Sigmoid colon (tissue), 7 donors: ENCODE measurements around the gene MAGEL2. TPM values are rescaled to one million over a fixed set of nuclear protein-coding genes. Genes with fewer than 3 reads are reported as not detected.
A peak's percentile ranks its signal among the peaks of the same experiment; 100 is the strongest.

Source experiments
- DNase-seq: peaks from one replicate; pipeline ENCODE4 v3.0.0-alpha.2; 2019
- H3K27ac ChIP-seq, 4 donors: fragments of 200-600 bp; sonication (generic); one replicate each; pipeline ENCODE4 v1.5.1; 2016 to 2019; ENCODE audit warnings: mild to moderate bottlenecking in 1 of 4
- H3K27me3 ChIP-seq, 3 donors: fragments of 200-600 bp; sonication (generic); one replicate each; pipeline ENCODE4 v1.5.1; 2019; ENCODE audit warnings: mild to moderate bottlenecking in 1 of 3
- H3K36me3 ChIP-seq, 4 donors: fragments of 200-600 bp; sonication (generic); one replicate each; pipeline ENCODE4 v1.5.1; 2016 to 2019
- H3K4me1 ChIP-seq, 4 donors: fragments of 200-600 bp; sonication (generic); one replicate each; pipeline ENCODE4 v1.5.1; 2017 to 2019
- H3K4me3 ChIP-seq, 4 donors: fragments of 200-600 bp; sonication (generic); one replicate each; pipeline ENCODE4 v1.5.1; 2017 to 2019; ENCODE audit warnings: mild to moderate bottlenecking in 2 of 4, moderate library complexity in 1 of 4
- H3K9me3 ChIP-seq, 4 donors: fragments of 200-600 bp in 3 of 4; sonication (generic) in 3 of 4; one replicate each; pipeline versions ENCODE4 v1.5.1 to v1.6.1; 2013 to 2019
- CTCF ChIP-seq, 4 experiments: fragments of 450-650 bp in 3 of 4; fragments of 200-600 bp in 1 of 4; IDR thresholded peaks; one replicate each; pipeline ENCODE4 v1.5.1; 2016 to 2019; ENCODE audit warnings: antibody characterized with exemption in 4 of 4, mild to moderate bottlenecking in 3 of 4, moderate library complexity in 2 of 4
- EP300 ChIP-seq, 4 donors: sonication (generic); formaldehyde crosslinking; IDR thresholded peaks; one replicate each; pipeline ENCODE4 v1.6.1; 2017; ENCODE audit warnings: antibody characterized with exemption in 4 of 4
- POLR2A ChIP-seq, 2 donors: fragments of 450-650 bp; IDR thresholded peaks; one replicate each; pipeline ENCODE4 v1.6.1; 2016; ENCODE audit warnings: antibody characterized with exemption in 2 of 2, mild to moderate bottlenecking in 2 of 2, moderate library complexity in 2 of 2
- POLR2AphosphoS5 ChIP-seq, 4 donors: sonication (generic); formaldehyde crosslinking; IDR thresholded peaks; one replicate each; pipeline ENCODE4 v1.6.1; 2017; ENCODE audit warnings: antibody characterized with exemption in 4 of 4
- WGBS, 2 donors: extraction: QIAGEN DNeasy Blood & Tissue Kit; methylation state at CpG; one replicate each; pipeline ENCODE4 v1.1.7; 2013; 5-methylcytosine and 5-hydroxymethylcytosine counted together
- intact Hi-C: fragments of 100-400 bp; cut with DNase I; formaldehyde crosslinking; loops from one replicate; pipeline ENCODE4 v1.15.1; 2023
- polyA plus RNA-seq, 3 donors: library from polyadenylated mRNA; stranded (reverse); fragments of 200-250 nt; gene quantifications; one replicate each; pipeline ENCODE4 v1.2.3, GENCODE V29; 2013
- total RNA-seq, 4 donors: library from RNA; depleted of rRNA; stranded (reverse); fragments of >200 nt; gene quantifications; one replicate each; pipeline ENCODE4 v1.1.0, GENCODE V29; 2016
- donor health status: healthy with polysubstance abuse.
- donor health status: Bipolar disorder and iron deficiency.
- donor health status: healthy.

The MAGEL2 gene
- total and polyA plus RNA-seq, 7 donors, result under 0.01 to 0.83 (median 0.33) TPM; not detected in 2

GRCh38 chr15:23663232-23663631, 15.6 kb upstream of the MAGEL2 start:
- 45 to 48% methylated on average over 2 of the region's 2 CpGs for WGBS, 2 donors
- H3K27ac ChIP-seq, result no peak overlapping the region
- no peaks in the 10 kb centered on the region for H3K36me3 ChIP-seq
- H3K9me3 ChIP-seq, result no peaks in the 10 kb centered on the region
- DNase-seq, result no peak
- intact Hi-C loops, result no loop called here
- TF ChIP-seq CTCF (IDR thresholded peaks at IDR 0.05) (no peak), POLR2A (IDR thresholded peaks at IDR 0.05) (no peak), POLR2AphosphoS5 (IDR thresholded peaks at IDR 0.05) (no peak), EP300 (IDR thresholded peaks at IDR 0.05) (no peak)
- H3K4me3 ChIP-seq, result no peak overlapping the region
- H3K27me3 ChIP-seq, result no peaks in the 10 kb centered on the region
- H3K4me1 ChIP-seq, result no peaks in the 10 kb centered on the region

GRCh38 chr15:23648920-23649515, 1.4 kb upstream of the MAGEL2 start:
- WGBS, 2 donors, result 16 to 33% methylated on average over 6 of the region's 6 CpGs
- H3K9me3 ChIP-seq, result no peaks in the 10 kb centered on the region
- no peak for DNase-seq
- no peaks in the 10 kb centered on the region for H3K36me3 ChIP-seq
- H3K4me3 ChIP-seq, result no peak overlapping the region
- intact Hi-C loops, result no loop called here
- peaks cover 0 to 10% (median 0%) of the 10 kb centered on the region in 4 donors for H3K4me1 ChIP-seq
- H3K27ac ChIP-seq, result no peak overlapping the region
- peak in 2 of 4 experiments; percentile 12 to 40 for TF ChIP-seq CTCF (IDR thresholded peaks at IDR 0.05)
- no peak for TF ChIP-seq EP300 (IDR thresholded peaks at IDR 0.05)
- peaks cover 3 to 30% (median 21%) of the 10 kb centered on the region in 3 donors for H3K27me3 ChIP-seq

DNA sequence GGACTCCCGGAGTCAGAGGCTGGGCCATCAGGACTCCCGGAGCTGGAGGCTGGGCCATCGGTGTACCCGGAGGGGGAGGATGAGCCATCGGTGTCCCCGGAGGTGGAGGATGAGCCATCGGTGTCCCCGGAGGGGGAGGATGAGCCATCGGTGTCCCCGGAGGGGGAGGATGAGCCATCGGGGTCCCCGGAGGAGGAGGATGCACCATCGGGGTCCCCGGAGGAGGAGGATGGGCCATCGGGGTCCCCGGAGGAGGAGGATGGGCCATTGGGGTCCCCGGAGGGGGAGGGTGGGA, 719 bp downstream of the MAGEL2 start:
- no peak for DNase-seq
- Histone ChIP-seq H3K4me1 (peaks cover 0 to 10% (median 0%) of the 10 kb centered on the region in 4 donors), H3K27ac (no peak overlapping the region), H3K36me3 (no peaks in the 10 kb centered on the region), H3K27me3 (peaks cover 3 to 30% (median 21%) of the 10 kb centered on the region in 3 donors), H3K9me3 (no peaks in the 10 kb centered on the region), H3K4me3 (peak overlapping the region in 3 of 4 donors; percentile 22 to 41 (median 37))
- 81 to 92% methylated on average over 17 of the region's 17 CpGs for WGBS, 2 donors
- intact Hi-C loops, result no loop called here
- TF ChIP-seq POLR2A (IDR thresholded peaks at IDR 0.05), result no peak
- TF ChIP-seq CTCF (IDR thresholded peaks at IDR 0.05), result no peak
- no peak for TF ChIP-seq EP300 (IDR thresholded peaks at IDR 0.05)
- no peak for TF ChIP-seq POLR2AphosphoS5 (IDR thresholded peaks at IDR 0.05)

DNA sequence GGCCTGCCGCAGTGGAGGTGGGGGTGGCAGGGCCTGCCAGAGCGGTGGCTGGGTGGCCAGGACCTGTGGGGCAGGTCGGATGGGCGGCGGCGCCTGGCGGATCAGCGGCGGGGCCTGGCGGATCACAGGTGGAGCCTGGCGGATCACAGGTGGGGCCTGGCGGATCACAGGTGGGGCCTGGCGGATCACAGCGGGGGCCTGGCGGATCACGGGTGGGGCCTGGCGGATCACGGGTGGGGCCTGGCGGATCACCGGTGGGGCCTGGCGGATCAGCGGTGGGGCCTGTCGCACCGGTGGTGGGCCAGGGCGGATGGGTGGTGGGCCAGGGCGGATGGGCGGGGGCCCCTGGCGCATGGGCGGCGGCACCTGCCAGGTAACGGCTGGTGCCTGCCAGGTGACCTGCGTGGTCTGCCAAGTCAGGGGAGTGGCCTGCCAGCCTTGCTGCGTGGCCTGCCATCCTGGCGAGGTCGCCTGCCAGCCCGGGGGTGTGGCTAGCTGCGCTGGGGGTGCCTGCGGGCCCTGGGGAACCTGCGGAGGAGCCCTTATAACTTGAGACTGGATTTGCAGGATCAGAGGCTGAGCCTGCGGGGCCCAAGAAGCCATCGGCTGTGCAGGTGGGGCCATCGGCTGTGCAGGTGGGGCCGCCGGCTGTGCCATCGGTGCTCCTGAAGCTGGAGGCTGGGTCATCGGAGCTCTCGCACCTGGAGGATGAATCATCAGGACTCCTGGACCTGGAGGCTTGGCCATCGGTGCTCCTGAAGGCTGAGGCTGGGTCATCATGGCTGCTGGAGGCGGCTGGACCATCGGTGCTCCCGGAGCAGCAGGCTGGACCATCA, 1.3 kb downstream of the MAGEL2 start:
- Histone ChIP-seq H3K27me3 (peaks cover 3 to 30% (median 21%) of the 10 kb centered on the region in 3 donors), H3K36me3 (no peaks in the 10 kb centered on the region), H3K27ac (no peak overlapping the region), H3K9me3 (no peaks in the 10 kb centered on the region), H3K4me1 (peaks cover 0 to 10% (median 0%) of the 10 kb centered on the region in 4 donors), H3K4me3 (no peak overlapping the region)
- 91 to 96% methylated on average over 51 of the region's 51 CpGs for WGBS, 2 donors
- intact Hi-C loops, result no loop called here
- DNase-seq, result no peak
- TF ChIP-seq EP300 (IDR thresholded peaks at IDR 0.05), result no peak
- no peak for TF ChIP-seq CTCF (IDR thresholded peaks at IDR 0.05)
- no peak for TF ChIP-seq POLR2AphosphoS5 (IDR thresholded peaks at IDR 0.05)
- no peak for TF ChIP-seq POLR2A (IDR thresholded peaks at IDR 0.05)
